Stomach (tissue), 9 donors: ENCODE measurements around the gene POLR3E. TPM values are rescaled to one million over a fixed set of nuclear protein-coding genes. Genes with fewer than 3 reads are reported as not detected.

Source experiments
- DNase-seq, 2 donors: peaks; one replicate each; pipeline versions ENCODE4 v3.0.0 to v3.0.0-alpha.2; 2013 to 2019
- H3K27ac ChIP-seq, 5 donors: fragments of 200-600 bp in 4 of 5; sonication (generic) in 4 of 5; one replicate each; pipeline ENCODE4 v1.5.1; 2013 to 2019; ENCODE audit warnings: mild to moderate bottlenecking in 1 of 5, moderate library complexity in 1 of 5
- H3K27me3 ChIP-seq, 3 donors: fragments of 200-600 bp; sonication (generic); one replicate each; pipeline ENCODE4 v1.5.1; 2017 to 2019; ENCODE audit warnings: mixed run types in 1 of 3
- H3K36me3 ChIP-seq, 4 donors: fragments of 200-600 bp; sonication (generic); 1 replicate in 3 of 4; 2 replicates in 1 of 4; pipeline ENCODE4 v1.5.1; 2016 to 2019
- H3K4me1 ChIP-seq, 4 donors: fragments of 200-600 bp; sonication (generic); one replicate each; pipeline ENCODE4 v1.5.1; 2016 to 2019
- H3K4me3 ChIP-seq, 4 donors: fragments of 200-600 bp; sonication (generic) in 3 of 4; one replicate each; pipeline ENCODE4 v1.5.1; 2016 to 2019; ENCODE audit warnings: mild to moderate bottlenecking in 1 of 4
- H3K9me3 ChIP-seq, 4 donors: fragments of 200-600 bp; sonication (generic); one replicate each; pipeline ENCODE4 v1.5.1; 2016 to 2019
- CTCF ChIP-seq, 7 experiments: fragments of 450-650 bp in 4 of 7; fragments of 200-600 bp in 3 of 7; sonication (generic) in 3 of 7; IDR thresholded peaks; one replicate each; pipeline ENCODE4 v1.5.1; 2016 to 2019; ENCODE audit warnings: antibody characterized with exemption in 7 of 7, control low read depth in 2 of 7, mild to moderate bottlenecking in 1 of 7
- EP300 ChIP-seq: sonication (generic); formaldehyde crosslinking; IDR thresholded peaks from one replicate; pipeline ENCODE4 v1.6.1; 2017; ENCODE audit warnings: antibody characterized with exemption
- POLR2A ChIP-seq, 4 donors: fragments of 450-650 bp; IDR thresholded peaks; one replicate each; pipeline ENCODE4 v1.6.1; 2016; ENCODE audit warnings: antibody characterized with exemption in 4 of 4, control low read depth in 2 of 4, mild to moderate bottlenecking in 1 of 4, moderate library complexity in 1 of 4
- POLR2AphosphoS5 ChIP-seq, 3 donors: sonication (generic); formaldehyde crosslinking; IDR thresholded peaks; one replicate each; pipeline ENCODE4 v1.6.1; 2016; ENCODE audit warnings: antibody characterized with exemption in 3 of 3
- WGBS, 5 donors: extraction: QIAGEN DNeasy Blood & Tissue Kit in 3 of 5; methylation state at CpG; one replicate each; pipeline versions ENCODE4 v1.1.5 to v1.1.7; 2013 to 2018; 5-methylcytosine and 5-hydroxymethylcytosine counted together
- intact Hi-C: fragments of 100-400 bp; cut with DNase I; formaldehyde crosslinking; loops from one replicate; pipeline ENCODE4 v1.15.1; 2023; ENCODE audit warnings: low total_unique reads
- polyA plus RNA-seq, 3 donors: library from polyadenylated mRNA; stranded (reverse); fragments of 200-250 nt; gene quantifications; one replicate each; pipeline ENCODE4 v1.2.3, GENCODE V29; 2013
- total RNA-seq, 5 donors: library from RNA; depleted of rRNA; stranded (reverse); fragments of >200 nt; gene quantifications; one replicate each; pipeline versions ENCODE4 v1.1.0 to v1.2.3, GENCODE V29; 2014 to 2016
- donor health status: healthy with polysubstance abuse.
- donor health status: Bipolar disorder and iron deficiency.
- donor health status: healthy.

Gene POLR3E
- total and polyA plus RNA-seq, 8 donors, result 13.1 to 99.1 (median 51.9) TPM

GRCh38 chr16:22324787-22325597 lies 27.8 kb downstream of the POLR3E start:
- Histone ChIP-seq H3K27ac (no peak overlapping the region), H3K4me3 (no peak overlapping the region), H3K36me3 (peaks cover 63 to 100% (median 97%) of the 10 kb centered on the region in 4 donors), H3K9me3 (no peaks in the 10 kb centered on the region), H3K27me3 (no peaks in the 10 kb centered on the region), H3K4me1 (peaks cover 0 to 13% (median 6%) of the 10 kb centered on the region in 4 donors)
- no peak for DNase-seq
- 88 to 94% (median 92%) methylated on average over 9 to 19 of the region's 19 CpGs for WGBS, 5 donors
- intact Hi-C loops, result no loop called here
- no peak for TF ChIP-seq CTCF (IDR thresholded peaks at IDR 0.05)
- no peak for TF ChIP-seq POLR2A (IDR thresholded peaks at IDR 0.05)
- no peak for TF ChIP-seq POLR2AphosphoS5 (IDR thresholded peaks at IDR 0.05)
- TF ChIP-seq EP300, result no peak

GRCh38 chr16:22325598-22326368 lies 28.6 kb downstream of the POLR3E start:
- no peak overlapping the region for H3K4me3 ChIP-seq
- intact Hi-C loops, result no loop called here
- no peaks in the 10 kb centered on the region for H3K27me3 ChIP-seq
- H3K27ac ChIP-seq, result no peak overlapping the region
- peaks cover 63 to 100% (median 92%) of the 10 kb centered on the region in 4 donors for H3K36me3 ChIP-seq
- no peaks in the 10 kb centered on the region for H3K9me3 ChIP-seq
- peaks cover 0 to 19% (median 12%) of the 10 kb centered on the region in 4 donors for H3K4me1 ChIP-seq
- no peak for DNase-seq
- no peak for TF ChIP-seq POLR2AphosphoS5 (IDR thresholded peaks at IDR 0.05)
- no peak for TF ChIP-seq POLR2A (IDR thresholded peaks at IDR 0.05)
- TF ChIP-seq EP300, result no peak
- no peak for TF ChIP-seq CTCF (IDR thresholded peaks at IDR 0.05)
- WGBS, 5 donors, result 92 to 95% (median 93%) methylated on average over 23 to 46 of the region's 46 CpGs

- Histone ChIP-seq H3K36me3 (peaks cover 63 to 100% (median 91%) of the 10 kb centered on the region in 4 donors), H3K27me3 (no peaks in the 10 kb centered on the region), H3K9me3 (no peaks in the 10 kb centered on the region), H3K4me1 (peaks cover 0 to 14% (median 10%) of the 10 kb centered on the region in 4 donors), H3K27ac (no peak overlapping the region), H3K4me3 (no peak overlapping the region)
- 73 to 85% (median 81%) methylated on average over 4 of the region's 4 CpGs for WGBS, 5 donors
- intact Hi-C loops, result no loop called here
- TF ChIP-seq EP300 (no peak), CTCF (IDR thresholded peaks at IDR 0.05) (no peak), POLR2AphosphoS5 (IDR thresholded peaks at IDR 0.05) (no peak), POLR2A (IDR thresholded peaks at IDR 0.05) (no peak)
- DNase-seq, result no peak
Observed at GRCh38 chr16:22326369-22326652, 29.1 kb downstream of the POLR3E start.

DNA sequence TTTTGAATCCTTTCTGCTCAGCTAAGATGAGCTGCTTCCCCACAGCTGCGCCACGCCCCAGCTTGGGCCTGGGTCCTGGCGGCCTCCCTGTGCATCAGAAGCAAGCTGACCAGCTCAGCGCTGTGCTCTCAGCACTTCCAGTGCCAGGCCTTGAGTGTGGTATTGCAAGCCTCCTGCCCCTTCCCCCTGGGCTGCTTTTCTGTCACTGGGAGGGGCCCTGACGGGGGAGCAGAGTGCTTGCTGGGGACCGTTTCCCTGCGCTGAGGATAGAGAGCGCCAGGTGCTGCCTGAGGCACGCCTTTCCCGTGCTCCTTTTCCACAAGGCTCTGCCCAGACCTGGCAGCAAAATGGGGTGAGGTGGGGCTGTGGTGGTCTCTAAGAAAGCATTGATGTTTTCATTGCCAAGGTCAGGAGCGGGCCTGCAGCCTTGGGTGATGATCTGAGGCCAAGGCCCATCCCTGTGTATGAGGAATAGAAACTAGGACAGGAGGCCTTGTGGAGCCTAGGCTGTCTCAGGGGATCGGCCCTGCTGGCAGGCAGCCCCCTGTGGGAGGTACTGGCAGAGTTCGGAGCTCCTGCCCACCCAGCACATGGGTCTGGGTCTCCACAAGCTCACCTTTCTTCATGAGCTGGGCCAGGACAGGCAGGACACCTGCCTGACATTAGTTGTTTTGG lies 29.7 kb downstream of the POLR3E start:
- H3K4me1 ChIP-seq, result peaks cover 0 to 8% (median 7%) of the 10 kb centered on the region in 4 donors
- no peaks in the 10 kb centered on the region for H3K27me3 ChIP-seq
- TF ChIP-seq POLR2A (IDR thresholded peaks at IDR 0.05) (no peak), EP300 (no peak), CTCF (IDR thresholded peaks at IDR 0.05) (no peak), POLR2AphosphoS5 (IDR thresholded peaks at IDR 0.05) (no peak)
- intact Hi-C loops, result no loop called here
- H3K9me3 ChIP-seq, result no peaks in the 10 kb centered on the region
- WGBS, 5 donors, result 83 to 94% (median 89%) methylated on average over 9 to 13 of the region's 13 CpGs
- no peak overlapping the region for H3K4me3 ChIP-seq
- H3K36me3 ChIP-seq, result peaks cover 57 to 100% (median 91%) of the 10 kb centered on the region in 4 donors
- H3K27ac ChIP-seq, result no peak overlapping the region
- no peak for DNase-seq
